ENCODE measurements around the gene PUDP. TPM values are rescaled to one million over a fixed set of nuclear protein-coding genes. Genes with fewer than 3 reads are reported as not detected.

The PUDP gene
- total and polyA plus RNA-seq, 4 donors, result 5.3 to 9.4 (median 6.8) TPM

DNA sequence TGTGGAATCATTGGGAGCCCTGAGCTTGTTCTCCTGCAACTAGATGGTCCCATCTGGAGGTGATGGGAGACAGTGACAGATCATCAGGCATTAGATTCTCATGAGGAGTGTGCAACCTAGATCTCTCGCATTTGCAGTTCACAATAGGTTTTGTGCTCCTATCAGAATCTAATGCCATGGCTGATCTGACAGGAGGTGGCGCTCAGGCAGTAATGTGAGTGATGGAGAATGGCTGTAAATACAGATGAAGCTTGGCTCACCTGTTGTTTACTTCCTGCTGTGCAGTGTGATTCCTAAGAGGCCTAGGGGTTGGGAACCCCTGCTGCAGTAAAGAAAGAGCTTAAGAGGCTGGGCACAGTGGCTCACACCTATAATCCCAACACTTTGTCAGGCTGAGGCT, 42.2 kb upstream of the PUDP start:
- Histone ChIP-seq H3K4me3 (ENCODE audit: low read depth in 1 of 3, low read length in 3 of 3) (no peak overlapping the region), H3K9ac (ENCODE audit: low read depth in 1 of 2, low read length in 2 of 2) (no peak overlapping the region), H3K36me3 (ENCODE audit: control insufficient read depth in 4 of 4, insufficient read depth in 3 of 4, low read depth in 1 of 4, low read length in 3 of 4) (no peaks in the 10 kb centered on the region), H3K9me3 (ENCODE audit: control insufficient read depth in 4 of 4, low read length in 3 of 4) (no peaks in the 10 kb centered on the region), H3K27me3 (ENCODE audit: control insufficient read depth in 4 of 4, insufficient read depth in 4 of 4, low read length in 3 of 4) (no peaks in the 10 kb centered on the region), H3K4me1 (ENCODE audit: control insufficient read depth in 4 of 4, insufficient read depth in 4 of 4, low read length in 3 of 4) (no peaks in the 10 kb centered on the region), H3K27ac (ENCODE audit: low read depth in 1 of 2, low read length in 2 of 2) (no peak overlapping the region)
- TF ChIP-seq RXRA (IDR thresholded peaks at IDR 0.05) (no peak), FOXA2 (IDR thresholded peaks at IDR 0.05) (no peak), RAD21 (IDR thresholded peaks at IDR 0.05) (no peak), EGR1 (IDR thresholded peaks at IDR 0.05; ENCODE audit: low read depth in 2 of 2) (no peak), YY1 (IDR thresholded peaks at IDR 0.05) (no peak), FOXA1 (IDR thresholded peaks at IDR 0.05) (no peak), TAF1 (conservative IDR thresholded peaks at IDR 0.05) (no peak), GABPA (IDR thresholded peaks at IDR 0.05 in 1 of 2, conservative IDR thresholded peaks at IDR 0.05 in 1 of 2) (no peak), JUND (IDR thresholded peaks at IDR 0.05) (no peak), HNF4G (IDR thresholded peaks at IDR 0.05) (no peak)
- TF ChIP-seq, protein P1, sequence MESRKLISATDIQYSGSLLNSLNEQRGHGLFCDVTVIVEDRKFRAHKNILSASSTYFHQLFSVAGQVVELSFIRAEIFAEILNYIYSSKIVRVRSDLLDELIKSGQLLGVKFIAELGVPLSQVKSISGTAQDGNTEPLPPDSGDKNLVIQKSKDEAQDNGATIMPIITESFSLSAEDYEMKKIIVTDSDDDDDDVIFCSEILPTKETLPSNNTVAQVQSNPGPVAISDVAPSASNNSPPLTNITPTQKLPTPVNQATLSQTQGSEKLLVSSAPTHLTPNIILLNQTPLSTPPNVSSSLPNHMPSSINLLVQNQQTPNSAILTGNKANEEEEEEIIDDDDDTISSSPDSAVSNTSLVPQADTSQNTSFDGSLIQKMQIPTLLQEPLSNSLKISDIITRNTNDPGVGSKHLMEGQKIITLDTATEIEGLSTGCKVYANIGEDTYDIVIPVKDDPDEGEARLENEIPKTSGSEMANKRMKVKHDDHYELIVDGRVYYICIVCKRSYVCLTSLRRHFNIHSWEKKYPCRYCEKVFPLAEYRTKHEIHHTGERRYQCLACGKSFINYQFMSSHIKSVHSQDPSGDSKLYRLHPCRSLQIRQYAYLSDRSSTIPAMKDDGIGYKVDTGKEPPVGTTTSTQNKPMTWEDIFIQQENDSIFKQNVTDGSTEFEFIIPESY (IDR thresholded peaks at IDR 0.05), result no peak
- TF ChIP-seq, protein P2, sequence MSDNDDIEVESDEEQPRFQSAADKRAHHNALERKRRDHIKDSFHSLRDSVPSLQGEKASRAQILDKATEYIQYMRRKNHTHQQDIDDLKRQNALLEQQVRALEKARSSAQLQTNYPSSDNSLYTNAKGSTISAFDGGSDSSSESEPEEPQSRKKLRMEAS (IDR thresholded peaks at IDR 0.05), result no peak
- TF ChIP-seq, protein P3, sequence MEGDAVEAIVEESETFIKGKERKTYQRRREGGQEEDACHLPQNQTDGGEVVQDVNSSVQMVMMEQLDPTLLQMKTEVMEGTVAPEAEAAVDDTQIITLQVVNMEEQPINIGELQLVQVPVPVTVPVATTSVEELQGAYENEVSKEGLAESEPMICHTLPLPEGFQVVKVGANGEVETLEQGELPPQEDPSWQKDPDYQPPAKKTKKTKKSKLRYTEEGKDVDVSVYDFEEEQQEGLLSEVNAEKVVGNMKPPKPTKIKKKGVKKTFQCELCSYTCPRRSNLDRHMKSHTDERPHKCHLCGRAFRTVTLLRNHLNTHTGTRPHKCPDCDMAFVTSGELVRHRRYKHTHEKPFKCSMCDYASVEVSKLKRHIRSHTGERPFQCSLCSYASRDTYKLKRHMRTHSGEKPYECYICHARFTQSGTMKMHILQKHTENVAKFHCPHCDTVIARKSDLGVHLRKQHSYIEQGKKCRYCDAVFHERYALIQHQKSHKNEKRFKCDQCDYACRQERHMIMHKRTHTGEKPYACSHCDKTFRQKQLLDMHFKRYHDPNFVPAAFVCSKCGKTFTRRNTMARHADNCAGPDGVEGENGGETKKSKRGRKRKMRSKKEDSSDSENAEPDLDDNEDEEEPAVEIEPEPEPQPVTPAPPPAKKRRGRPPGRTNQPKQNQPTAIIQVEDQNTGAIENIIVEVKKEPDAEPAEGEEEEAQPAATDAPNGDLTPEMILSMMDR (IDR thresholded peaks at IDR 0.05; ENCODE audit: low read depth, low read length, missing input control), result no peak
- TF ChIP-seq, protein P4, sequence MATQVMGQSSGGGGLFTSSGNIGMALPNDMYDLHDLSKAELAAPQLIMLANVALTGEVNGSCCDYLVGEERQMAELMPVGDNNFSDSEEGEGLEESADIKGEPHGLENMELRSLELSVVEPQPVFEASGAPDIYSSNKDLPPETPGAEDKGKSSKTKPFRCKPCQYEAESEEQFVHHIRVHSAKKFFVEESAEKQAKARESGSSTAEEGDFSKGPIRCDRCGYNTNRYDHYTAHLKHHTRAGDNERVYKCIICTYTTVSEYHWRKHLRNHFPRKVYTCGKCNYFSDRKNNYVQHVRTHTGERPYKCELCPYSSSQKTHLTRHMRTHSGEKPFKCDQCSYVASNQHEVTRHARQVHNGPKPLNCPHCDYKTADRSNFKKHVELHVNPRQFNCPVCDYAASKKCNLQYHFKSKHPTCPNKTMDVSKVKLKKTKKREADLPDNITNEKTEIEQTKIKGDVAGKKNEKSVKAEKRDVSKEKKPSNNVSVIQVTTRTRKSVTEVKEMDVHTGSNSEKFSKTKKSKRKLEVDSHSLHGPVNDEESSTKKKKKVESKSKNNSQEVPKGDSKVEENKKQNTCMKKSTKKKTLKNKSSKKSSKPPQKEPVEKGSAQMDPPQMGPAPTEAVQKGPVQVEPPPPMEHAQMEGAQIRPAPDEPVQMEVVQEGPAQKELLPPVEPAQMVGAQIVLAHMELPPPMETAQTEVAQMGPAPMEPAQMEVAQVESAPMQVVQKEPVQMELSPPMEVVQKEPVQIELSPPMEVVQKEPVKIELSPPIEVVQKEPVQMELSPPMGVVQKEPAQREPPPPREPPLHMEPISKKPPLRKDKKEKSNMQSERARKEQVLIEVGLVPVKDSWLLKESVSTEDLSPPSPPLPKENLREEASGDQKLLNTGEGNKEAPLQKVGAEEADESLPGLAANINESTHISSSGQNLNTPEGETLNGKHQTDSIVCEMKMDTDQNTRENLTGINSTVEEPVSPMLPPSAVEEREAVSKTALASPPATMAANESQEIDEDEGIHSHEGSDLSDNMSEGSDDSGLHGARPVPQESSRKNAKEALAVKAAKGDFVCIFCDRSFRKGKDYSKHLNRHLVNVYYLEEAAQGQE (IDR thresholded peaks at IDR 0.05), result no peak
- TF ChIP-seq, protein P5, sequence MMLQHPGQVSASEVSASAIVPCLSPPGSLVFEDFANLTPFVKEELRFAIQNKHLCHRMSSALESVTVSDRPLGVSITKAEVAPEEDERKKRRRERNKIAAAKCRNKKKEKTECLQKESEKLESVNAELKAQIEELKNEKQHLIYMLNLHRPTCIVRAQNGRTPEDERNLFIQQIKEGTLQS (IDR thresholded peaks at IDR 0.05), result no peak
- no peak for DNase-seq (ENCODE audit: low spot score)
- WGBS, result 96% methylated on average over 2 of the region's 2 CpGs

DNA sequence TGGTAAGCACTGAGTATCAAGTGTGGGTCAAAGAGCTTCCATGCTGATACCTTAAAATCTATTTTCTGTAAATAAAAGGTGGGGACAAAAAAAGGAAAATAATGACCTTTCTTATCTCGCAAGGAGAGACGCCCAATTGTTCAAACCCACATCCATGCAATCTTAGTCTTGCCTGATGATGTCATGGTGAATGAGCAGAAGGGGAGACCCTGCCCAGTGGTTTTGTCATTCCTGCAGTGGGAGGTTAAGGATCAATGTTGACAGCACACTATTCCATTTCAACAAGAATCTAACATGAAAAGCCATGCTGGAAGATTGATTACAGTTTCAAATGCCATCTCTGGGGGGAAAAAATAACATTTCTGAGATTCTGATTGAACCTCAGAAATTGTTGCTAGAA, 40.7 kb upstream of the PUDP start:
- no peaks in the 10 kb centered on the region for H3K36me3 ChIP-seq (ENCODE audit: control insufficient read depth in 4 of 4, insufficient read depth in 3 of 4, low read depth in 1 of 4, low read length in 3 of 4)
- TF ChIP-seq, protein P2 (IDR thresholded peaks at IDR 0.05), result no peak
- no peak for TF ChIP-seq FOXA2 (IDR thresholded peaks at IDR 0.05)
- TF ChIP-seq SP1 (IDR thresholded peaks at IDR 0.05), result no peak
- TF ChIP-seq HNF4A (conservative IDR thresholded peaks at IDR 0.05), result no peak
- TF ChIP-seq FOXA1 (IDR thresholded peaks at IDR 0.05), result no peak
- TF ChIP-seq, protein P4 (IDR thresholded peaks at IDR 0.05), result no peak
- TF ChIP-seq, protein P5 (IDR thresholded peaks at IDR 0.05), result no peak
- TF ChIP-seq YY1 (IDR thresholded peaks at IDR 0.05), result no peak
- TF ChIP-seq, protein P1 (IDR thresholded peaks at IDR 0.05), result no peak

More for the DNA sequence above, 40.7 kb upstream of the PUDP start:
- Histone ChIP-seq H3K27me3 (ENCODE audit: control insufficient read depth in 4 of 4, insufficient read depth in 4 of 4, low read length in 3 of 4) (no peaks in the 10 kb centered on the region), H3K9me3 (ENCODE audit: control insufficient read depth in 4 of 4, low read length in 3 of 4) (no peaks in the 10 kb centered on the region), H3K4me1 (ENCODE audit: control insufficient read depth in 4 of 4, insufficient read depth in 4 of 4, low read length in 3 of 4) (no peaks in the 10 kb centered on the region), H3K27ac (ENCODE audit: low read depth in 1 of 2, low read length in 2 of 2) (no peak overlapping the region), H3K4me3 (ENCODE audit: low read depth in 1 of 3, low read length in 3 of 3) (no peak overlapping the region), H3K9ac (ENCODE audit: low read depth in 1 of 2, low read length in 2 of 2) (no peak overlapping the region)
- no peak for DNase-seq (ENCODE audit: low spot score)
- 93% methylated on average over 2 of the region's 2 CpGs for WGBS

Measured in liver (tissue), 9 donors.